Lung (tissue), 12 donors: Measurements from ENCODE around the gene PMPCA. TPM values are rescaled to one million over a fixed set of nuclear protein-coding genes. Genes with fewer than 3 reads are reported as not detected.

Experiments used
- ATAC-seq: fragments of 200-7000 bp; cut with Tn5 transposase; one replicate; pipeline ENCODE4 v1.9.1; 2020; ENCODE audit warnings: moderate number of reproducible peaks; ENCODE audit not compliant: insufficient read depth, low FRiP score
- DNase-seq, 3 donors: peaks; one replicate each; pipeline ENCODE4 v3.0.0-alpha.2; 2013 to 2017
- H3K27ac ChIP-seq, 2 donors: one replicate each; pipeline ENCODE4 v1.5.1; 2013; ENCODE audit warnings: mild to moderate bottlenecking in 2 of 2, moderate library complexity in 2 of 2, control low read depth in 1 of 2, inconsistent platforms in 1 of 2, low read depth in 1 of 2, low read length in 1 of 2
- H3K27me3 ChIP-seq, 3 donors: one replicate each; pipeline ENCODE4 v1.5.1; 2013; ENCODE audit warnings: low read length in 2 of 3; ENCODE audit not compliant: control insufficient read depth in 3 of 3, insufficient read depth in 3 of 3
- H3K36me3 ChIP-seq, 4 donors: one replicate each; pipeline ENCODE4 v1.5.1; 2013; ENCODE audit warnings: low read length in 4 of 4, mild to moderate bottlenecking in 1 of 4, moderate library complexity in 1 of 4; ENCODE audit not compliant: control insufficient read depth in 4 of 4, insufficient read depth in 4 of 4
- H3K4me1 ChIP-seq, 5 donors: one replicate each; pipeline ENCODE4 v1.5.1; 2013; ENCODE audit warnings: low read length in 5 of 5, mild to moderate bottlenecking in 2 of 5, moderate library complexity in 1 of 5; ENCODE audit not compliant: control insufficient read depth in 5 of 5, insufficient read depth in 5 of 5
- H3K4me3 ChIP-seq: one replicate; pipeline ENCODE4 v1.5.1; 2013; ENCODE audit warnings: mild to moderate bottlenecking, control low read depth, moderate library complexity
- H3K9ac ChIP-seq, 2 donors: one replicate each; pipeline ENCODE4 v1.5.1; 2013; ENCODE audit warnings: low read length in 2 of 2, control low read depth in 1 of 2; ENCODE audit not compliant: insufficient read depth in 1 of 2
- H3K9me3 ChIP-seq, 4 donors: one replicate each; pipeline ENCODE4 v1.5.1; 2013; ENCODE audit warnings: low read length in 3 of 4, mild to moderate bottlenecking in 1 of 4, moderate library complexity in 1 of 4; ENCODE audit not compliant: control insufficient read depth in 4 of 4, insufficient read depth in 3 of 4
- CTCF ChIP-seq: IDR thresholded peaks from 2 replicates; pipeline ENCODE4 v1.5.1; 2012; ENCODE audit warnings: mild to moderate bottlenecking; ENCODE audit errors: control extremely low read depth, extremely low read depth
- WGBS, 2 donors: extraction: QIAGEN DNeasy Blood & Tissue Kit; methylation state at CpG; one replicate each; pipeline ENCODE4 v1.1.7; 2013; 5-methylcytosine and 5-hydroxymethylcytosine counted together
- polyA plus RNA-seq, 2 donors: library from polyadenylated mRNA; stranded (reverse); fragments of 200-250 nt; gene quantifications; one replicate each; pipeline ENCODE4 v1.2.1, GENCODE V29; 2013
- total RNA-seq, 2 donors: library from RNA; depleted of rRNA in 1 of 2; stranded (reverse); fragments of >200 nt in 1 of 2; gene quantifications; one replicate each; pipeline ENCODE4 v1.2.1, GENCODE V29; 2014 to 2021
- donor health status: control.
- donor health status: control.
- donor health status: Bipolar disorder and iron deficiency.
- donor health status: healthy.
- donor health status: DM: yes; HTN: yes; CAD: no.

The PMPCA gene
- total and polyA plus RNA-seq, 4 donors, result 26.5 to 46.7 (median 40.5) TPM

- Histone ChIP-seq H3K36me3 (peaks cover 11 to 86% (median 61%) of the 10 kb centered on the region in 4 donors), H3K4me1 (no peaks in the 10 kb centered on the region), H3K9me3 (no peaks in the 10 kb centered on the region), H3K27ac (no peak overlapping the region), H3K4me3 (no peak overlapping the region), H3K9ac (no peak overlapping the region), H3K27me3 (no peaks in the 10 kb centered on the region)
- WGBS, 2 donors, result 89 to 90% methylated on average over 28 of the region's 28 CpGs
- DNase-seq (no peak), ATAC-seq (no peak)
- TF ChIP-seq CTCF, result no peak
Measured at GRCh38 chr9:136472640-136473353, 62.3 kb downstream of the PMPCA start.

GRCh38 chr9:136473354-136473721 is 62.9 kb downstream of the PMPCA start:
- Histone ChIP-seq H3K9ac (no peak overlapping the region), H3K4me1 (no peaks in the 10 kb centered on the region), H3K9me3 (no peaks in the 10 kb centered on the region), H3K4me3 (no peak overlapping the region), H3K27ac (no peak overlapping the region), H3K36me3 (peaks cover 11 to 86% (median 58%) of the 10 kb centered on the region in 4 donors), H3K27me3 (no peaks in the 10 kb centered on the region)
- ATAC-seq (no peak), DNase-seq (no peak)
- TF ChIP-seq CTCF, result no peak
- WGBS, 2 donors, result 96% methylated on average over 14 of the region's 14 CpGs

Other genes starting within 250 kb of the PMPCA start
- not detected for gene LHX3, start 205.5 kb upstream of the PMPCA start, total RNA-seq
- not detected for gene LHX3, start 205.5 kb upstream of the PMPCA start, polyA plus RNA-seq
- gene QSOX2, start 164.8 kb upstream of the PMPCA start, total RNA-seq, result 10 to 100 TPM; 10.4 to 12.2 TPM
- gene QSOX2, start 164.8 kb upstream of the PMPCA start, polyA plus RNA-seq, result 10 to 100 TPM in 1 of 2 donors, 1 to 10 TPM in 1; 4.9 to 10.3 TPM
- 10 to 100 TPM; 11.4 to 16.8 TPM for gene CCDC187, start 106.6 kb upstream of the PMPCA start, total RNA-seq
- gene CCDC187, start 106.6 kb upstream of the PMPCA start, polyA plus RNA-seq, result 1 to 10 TPM; 2.0 to 2.1 TPM
- 10 to 100 TPM; 28.5 to 41.6 TPM for gene GPSM1, start 83.1 kb upstream of the PMPCA start, total RNA-seq
- 10 to 100 TPM; 12.6 to 16.8 TPM for gene GPSM1, start 83.1 kb upstream of the PMPCA start, polyA plus RNA-seq
- gene DNLZ, start 46.9 kb upstream of the PMPCA start, total RNA-seq, result 10 to 100 TPM in 1 of 2 donors, 1 to 10 TPM in 1; 7.7 to 34.3 TPM
- 10 to 100 TPM; 13.1 to 20.6 TPM for gene DNLZ, start 46.9 kb upstream of the PMPCA start, polyA plus RNA-seq
- gene CARD9, start 37.0 kb upstream of the PMPCA start, total RNA-seq, result 10 to 100 TPM in 1 of 2 donors, 1 to 10 TPM in 1; 3.8 to 15.2 TPM
- 10 to 100 TPM in 1 of 2 donors, 1 to 10 TPM in 1; 7.9 to 16.0 TPM for gene CARD9, start 37.0 kb upstream of the PMPCA start, polyA plus RNA-seq
- gene SNAPC4, start 10.5 kb upstream of the PMPCA start, total RNA-seq, result 10 to 100 TPM; 12.3 to 12.4 TPM
- gene SNAPC4, start 10.5 kb upstream of the PMPCA start, polyA plus RNA-seq, result 1 to 10 TPM; 6.8 to 7.3 TPM
- 10 to 100 TPM; 25.5 to 48.4 TPM for gene ENTR1, start within 50 bp of the PMPCA start, total RNA-seq
- gene ENTR1, start within 50 bp of the PMPCA start, polyA plus RNA-seq, result 10 to 100 TPM; 30.8 to 44.6 TPM
- 10 to 100 TPM in 1 of 2 donors, 1 to 10 TPM in 1; 8.4 to 18.4 TPM for gene INPP5E, start 29.2 kb downstream of the PMPCA start, total RNA-seq
- 1 to 10 TPM; 7.2 to 8.7 TPM for gene INPP5E, start 29.2 kb downstream of the PMPCA start, polyA plus RNA-seq
- gene SEC16A, start 72.4 kb downstream of the PMPCA start, total RNA-seq, result 10 to 100 TPM; 44.3 to 78.8 TPM
- 10 to 100 TPM; 44.2 to 49.1 TPM for gene SEC16A, start 72.4 kb downstream of the PMPCA start, polyA plus RNA-seq
- gene NOTCH1, start 135.4 kb downstream of the PMPCA start, total RNA-seq, result 100 to 1,000 TPM in 1 of 2 donors, 10 to 100 TPM in 1; 64.3 to 101 TPM
- 10 to 100 TPM; 23.9 to 24.7 TPM for gene NOTCH1, start 135.4 kb downstream of the PMPCA start, polyA plus RNA-seq